Measurements from ENCODE around the gene CCDC171.
A peak's percentile ranks its signal among the peaks of the same experiment; 100 is the strongest.
"Not testable (repeated sequence)": the region's sequence is repeated elsewhere in the genome, so short reads cannot be mapped to it uniquely, and the experiment has no call there.

CCDC171 gene

DNA sequence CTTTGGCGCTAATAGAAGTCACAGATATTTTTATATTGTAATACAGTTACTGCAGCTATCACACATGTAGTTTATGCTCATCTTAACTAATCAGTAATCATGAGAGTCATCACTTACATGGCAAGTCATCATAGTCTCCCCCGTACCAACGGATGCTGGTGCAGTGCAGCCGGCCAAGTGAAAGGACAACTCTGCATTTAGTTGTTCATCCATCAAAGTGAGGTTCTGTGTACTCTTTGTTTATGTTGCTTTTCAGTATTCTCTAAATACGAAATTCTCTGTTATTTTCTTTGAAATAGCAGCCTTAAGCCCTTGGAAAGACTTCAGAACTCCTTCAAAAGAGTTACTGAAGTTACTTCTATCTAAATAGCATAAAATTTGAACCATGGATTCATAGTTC, 216.7 kb downstream of the CCDC171 start:
- DNase-seq, result no peak

DNA sequence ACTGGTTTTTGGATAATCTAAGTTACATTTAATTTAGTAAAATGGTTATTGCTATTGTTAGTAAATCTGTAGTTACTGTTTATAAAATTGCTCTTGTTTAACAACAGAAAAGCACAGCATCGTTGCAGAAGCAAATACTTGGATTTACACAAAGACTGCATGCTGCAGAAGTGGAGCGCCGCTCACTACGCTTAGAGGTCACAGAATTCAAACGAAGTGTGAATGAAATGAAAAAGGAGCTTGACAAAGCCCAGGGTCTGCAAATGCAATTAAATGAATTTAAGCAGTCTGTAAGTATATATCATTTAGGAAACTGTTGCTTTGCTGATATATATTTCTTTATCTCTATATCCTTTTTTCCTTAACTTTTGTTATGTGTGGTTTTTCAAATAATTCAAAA, 226.0 kb downstream of the CCDC171 start:
- no peak for DNase-seq

DNA sequence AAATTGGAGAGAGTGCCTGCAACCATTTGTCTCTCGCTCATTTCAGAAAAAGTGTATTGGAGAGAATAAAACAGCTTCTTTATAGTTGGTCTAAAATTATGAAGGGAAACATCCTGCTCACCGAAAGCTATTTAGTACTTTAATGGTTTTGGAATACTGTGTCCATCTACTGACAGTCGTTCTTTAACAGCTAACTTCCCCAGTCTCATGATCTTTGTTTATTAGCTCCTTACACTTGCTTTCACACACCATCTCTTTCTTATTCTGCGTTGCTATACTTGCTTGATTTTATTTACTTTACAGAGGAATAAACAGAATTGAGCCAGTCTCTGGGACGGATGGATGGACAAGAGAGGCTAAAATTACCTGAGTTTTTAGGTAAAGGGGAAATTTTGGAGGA, 229.3 kb downstream of the CCDC171 start:
- no peak for DNase-seq

DNA sequence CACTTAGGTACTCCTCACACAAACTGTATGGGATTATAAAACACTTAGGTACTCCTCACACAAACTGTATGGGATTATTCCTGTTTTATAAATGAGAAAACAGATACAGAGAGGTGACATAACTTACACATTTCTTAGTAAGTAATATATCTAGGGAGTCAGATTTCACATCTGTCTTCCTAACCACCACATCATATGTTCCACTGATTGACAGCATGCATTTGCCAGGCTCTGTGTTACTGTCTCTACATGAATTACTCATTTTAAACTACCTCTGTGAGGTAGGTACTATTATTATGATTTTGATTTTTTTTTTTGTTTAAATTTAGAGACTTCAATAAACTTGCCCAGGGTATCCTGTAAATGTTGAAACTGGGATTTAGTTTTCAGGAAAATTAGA, 232.7 kb downstream of the CCDC171 start:
- no peak for DNase-seq

DNA sequence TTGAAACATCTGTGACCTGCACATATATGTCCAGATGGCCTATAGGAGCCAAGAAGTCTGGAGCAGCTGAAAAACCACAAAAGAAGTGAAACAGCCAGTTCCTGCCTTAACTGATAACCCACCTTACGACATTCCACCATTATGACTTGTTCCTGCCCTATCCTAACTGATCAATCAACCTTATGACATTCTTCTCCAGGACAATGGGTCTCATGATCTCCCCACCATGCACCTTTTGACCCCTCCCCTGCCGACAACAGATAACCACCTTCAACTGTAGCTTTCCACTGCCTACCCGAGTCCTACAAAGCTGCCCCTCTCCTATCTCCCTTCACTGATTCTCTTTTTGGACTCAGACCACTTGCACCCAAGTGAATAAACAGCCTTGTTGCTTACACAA, 233.8 kb downstream of the CCDC171 start:
- no peak for DNase-seq

DNA sequence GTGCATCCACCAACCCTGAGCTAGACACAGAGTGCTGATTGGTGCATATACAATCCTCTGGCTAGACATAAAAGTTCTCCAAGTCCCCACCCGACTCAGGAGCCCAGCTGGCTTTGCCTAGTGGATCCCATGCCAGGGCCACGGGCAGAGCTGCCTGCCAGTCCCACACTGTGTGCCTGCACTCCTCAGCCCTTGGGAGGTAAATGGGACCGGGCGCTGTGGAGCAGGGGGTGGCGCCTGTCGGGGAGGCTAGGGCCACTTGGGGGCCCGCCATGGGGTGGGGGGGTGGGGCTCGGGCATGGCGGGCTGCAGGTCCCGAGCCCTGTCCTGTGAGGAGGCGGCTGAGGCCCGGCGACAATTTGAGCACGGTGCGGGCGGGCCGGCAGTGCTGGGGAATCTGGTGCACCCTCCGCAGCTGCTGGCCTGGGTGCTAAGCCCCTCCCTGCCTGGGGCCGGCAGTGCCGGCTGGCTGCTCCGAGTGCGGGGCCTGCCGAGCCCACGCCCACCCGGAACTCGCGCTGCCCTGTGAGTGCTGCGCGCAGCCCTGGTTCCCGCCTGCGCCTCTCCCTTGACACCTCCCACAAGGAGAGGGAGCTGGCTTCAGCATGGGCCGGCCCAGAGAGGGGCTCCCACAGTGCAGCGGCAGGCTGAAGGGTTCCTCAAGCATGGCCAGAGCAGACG, 257.5 kb downstream of the CCDC171 start:
- not testable (repeated sequence) for DNase-seq

DNA sequence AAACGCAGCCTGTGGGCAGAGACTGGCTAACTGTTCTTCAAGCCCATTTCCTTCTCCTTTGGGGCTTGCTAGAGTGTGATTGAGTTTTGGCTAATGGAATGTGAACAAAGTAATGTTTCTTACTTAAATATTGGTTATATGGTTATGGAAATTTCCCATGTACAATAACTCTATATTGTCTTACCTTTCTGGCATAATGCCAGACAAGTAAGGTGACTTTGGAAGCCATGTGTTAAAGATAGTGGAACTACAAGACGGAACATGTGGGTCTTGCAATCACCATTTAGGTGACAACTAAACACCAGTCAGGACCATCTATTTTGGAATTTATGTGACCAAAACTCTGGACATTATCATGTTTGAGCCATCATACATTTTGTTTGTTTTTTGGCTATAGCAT, 260.2 kb downstream of the CCDC171 start:
- DNase-seq, result no peak

DNA sequence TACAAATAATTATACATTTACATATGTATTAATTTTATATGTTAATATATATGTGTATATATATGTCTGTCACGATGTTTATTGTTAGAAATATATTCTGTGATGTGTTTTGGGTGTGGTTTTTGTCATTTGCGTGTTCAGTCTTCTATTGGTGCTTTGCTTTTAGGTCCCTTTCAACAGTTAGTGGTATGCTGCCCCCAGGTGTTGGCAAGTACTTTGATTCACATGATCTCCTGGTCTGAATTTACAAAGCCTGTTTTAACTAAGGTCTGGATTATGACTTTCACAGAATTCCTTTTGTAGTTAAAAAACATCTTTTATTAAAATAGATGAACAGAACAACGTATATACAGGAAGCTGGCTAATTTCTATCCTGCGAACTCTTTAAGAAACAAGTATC, 271.5 kb downstream of the CCDC171 start:
- DNase-seq, result no peak

DNA sequence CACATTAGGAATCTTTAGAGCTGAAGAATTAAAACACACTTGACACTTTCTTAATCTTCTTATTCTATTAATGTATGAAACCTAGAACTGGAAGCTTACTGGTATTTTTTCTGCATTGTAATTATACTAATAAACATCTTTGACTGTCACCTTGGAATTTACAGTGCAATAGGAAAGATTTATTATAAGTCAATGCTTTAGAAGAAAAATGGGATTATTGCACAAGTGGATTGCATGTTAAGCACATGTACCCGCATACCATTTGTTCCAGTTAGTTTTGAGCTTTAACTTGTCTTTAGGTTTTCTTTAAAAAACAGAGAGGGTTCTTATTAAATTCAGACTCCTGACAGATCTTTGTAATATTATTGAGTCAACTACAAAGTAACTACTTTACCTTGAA, 278.5 kb downstream of the CCDC171 start:
- DNase-seq, result no peak

DNA sequence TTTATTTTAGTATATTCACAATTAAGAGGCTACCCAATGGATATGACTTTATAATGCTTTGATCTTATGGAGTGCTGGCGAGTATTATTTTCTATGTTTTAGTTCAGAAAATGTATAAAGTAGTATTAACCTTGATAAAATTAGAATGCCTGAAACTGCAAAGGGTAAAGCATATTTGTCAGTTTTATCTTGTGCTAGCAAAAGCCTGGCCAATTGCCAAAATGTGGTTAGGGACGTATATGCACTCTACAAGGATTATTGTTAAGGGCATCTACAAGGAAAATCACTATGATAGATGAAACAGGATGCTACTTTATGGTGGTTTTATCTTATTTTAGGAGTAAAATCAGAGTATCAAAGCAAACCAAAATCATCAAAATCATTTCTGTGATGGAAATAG, 281.7 kb downstream of the CCDC171 start:
- no peak for DNase-seq

DNA sequence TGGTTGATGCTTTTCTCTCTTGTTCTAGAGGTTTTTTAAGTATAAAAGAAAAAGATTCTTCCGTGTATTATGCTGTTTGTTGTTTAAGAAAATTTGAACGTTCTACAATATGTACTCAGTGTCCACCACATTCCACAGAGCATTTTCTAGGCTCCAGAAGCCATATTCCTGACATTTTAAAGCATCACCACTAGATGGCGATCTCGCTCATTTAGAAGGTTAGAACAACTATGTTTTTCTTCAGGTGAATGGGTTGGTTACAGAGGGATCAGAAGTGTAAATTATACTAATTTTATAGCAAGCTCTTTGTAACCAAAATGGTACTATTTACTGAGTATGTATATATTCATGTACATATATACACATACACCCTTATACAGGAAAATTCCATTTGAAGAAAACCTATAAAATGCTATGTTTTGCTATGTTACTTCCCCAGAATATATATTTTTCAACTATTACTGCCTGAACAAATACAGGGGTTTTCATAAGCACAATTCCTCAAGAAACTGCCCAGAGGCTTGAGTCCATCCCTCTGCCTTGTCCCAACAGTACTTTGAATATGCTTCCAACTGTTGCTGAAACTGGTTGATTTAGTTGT, 284.3 kb downstream of the CCDC171 start:
- DNase-seq, result peak; percentile 13

DNA sequence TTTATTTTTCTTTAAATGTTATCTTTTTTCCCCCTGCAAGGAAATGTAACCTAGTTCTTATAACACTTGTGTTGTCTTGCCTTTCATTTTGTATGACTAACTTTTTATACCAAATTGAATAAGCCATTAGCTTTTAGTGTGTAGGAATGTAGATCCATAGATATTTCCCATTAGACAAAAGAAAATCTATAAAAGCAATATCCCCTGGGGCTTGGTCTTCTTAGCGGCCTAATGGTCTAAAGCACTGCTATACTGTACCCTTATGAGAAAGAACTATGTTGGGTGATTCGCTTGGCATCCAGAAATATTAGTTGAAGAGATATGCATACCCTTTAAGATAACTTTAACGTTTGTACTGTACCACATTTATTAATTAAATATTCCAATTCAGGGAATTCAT, 289.2 kb downstream of the CCDC171 start:
- no peak for DNase-seq

DNA sequence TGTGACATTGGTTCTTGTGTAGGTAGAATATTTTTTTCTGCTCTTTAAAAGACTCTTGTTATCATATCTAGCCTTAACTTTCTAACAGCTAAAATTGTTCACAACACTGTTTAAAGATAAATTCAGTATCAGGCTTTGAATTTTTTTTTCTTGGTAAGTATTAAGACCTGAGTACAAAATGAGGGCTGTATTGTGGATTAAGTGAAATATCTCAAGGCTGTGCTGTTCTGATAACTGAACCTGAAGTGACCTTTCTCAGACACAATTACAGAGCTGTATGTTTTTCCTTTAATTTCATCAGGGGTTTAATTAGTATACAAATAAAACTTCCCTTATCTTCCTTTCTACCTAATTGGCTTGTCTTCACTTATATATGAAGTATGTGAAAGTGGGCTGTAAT, 290.5 kb downstream of the CCDC171 start:
- no peak for DNase-seq

DNA sequence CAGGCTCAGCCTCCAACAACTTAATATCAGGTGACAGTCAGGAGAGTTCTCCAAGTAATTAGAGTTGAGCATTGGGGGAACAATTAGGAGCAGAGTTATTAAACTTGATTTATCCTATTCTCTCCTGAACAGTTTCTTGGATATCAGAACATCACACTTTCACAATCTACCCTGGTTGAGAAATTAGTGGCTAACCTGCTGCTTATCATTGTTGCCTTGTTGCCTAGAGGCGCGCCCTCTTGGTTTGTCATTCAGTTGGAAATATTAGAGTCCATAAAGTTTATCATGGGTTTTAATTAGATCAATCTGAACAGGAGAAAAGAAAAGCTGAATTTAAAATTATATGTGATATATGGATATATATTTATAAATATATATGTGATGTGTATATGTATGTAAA, 291.1 kb downstream of the CCDC171 start:
- DNase-seq, result no peak

DNA sequence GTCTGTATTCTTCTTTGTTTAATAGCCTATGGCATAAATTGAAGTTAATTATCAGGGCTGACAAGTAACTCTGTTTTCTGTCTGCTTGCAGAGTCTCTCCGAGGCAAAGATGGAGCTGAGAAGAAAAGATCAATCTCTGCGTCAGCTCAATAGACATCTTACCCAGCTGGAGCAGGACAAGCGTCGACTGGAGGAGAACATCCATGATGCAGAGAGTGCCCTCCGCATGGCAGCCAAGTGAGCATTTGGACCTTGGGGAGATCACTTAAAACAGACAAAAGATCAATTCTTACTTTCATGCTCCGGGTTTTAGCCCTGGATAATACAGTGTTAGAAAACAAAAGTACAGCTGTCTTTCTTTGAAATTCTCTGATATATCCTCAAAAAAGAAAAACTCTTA, 293.8 kb downstream of the CCDC171 start:
- no peak for DNase-seq

DNA sequence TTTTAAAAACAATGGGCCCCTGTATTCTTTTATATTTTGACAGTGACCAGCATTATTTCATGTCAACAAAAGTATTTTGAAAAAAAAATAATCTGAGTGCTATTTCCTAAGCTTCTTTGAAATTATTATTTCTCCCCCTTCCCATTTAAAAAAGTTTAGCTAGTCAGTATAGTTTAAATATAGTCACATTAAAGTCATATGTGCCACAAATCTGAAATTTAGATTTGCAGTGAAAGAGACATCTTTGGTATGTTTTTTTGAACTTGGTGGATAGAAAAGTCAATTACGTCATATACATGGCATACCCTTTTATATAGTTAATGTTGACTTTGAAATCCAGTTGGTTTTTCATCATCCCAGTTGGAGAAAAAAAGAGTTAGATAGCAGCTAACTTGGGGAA, 297.0 kb downstream of the CCDC171 start:
- no peak for DNase-seq

DNA sequence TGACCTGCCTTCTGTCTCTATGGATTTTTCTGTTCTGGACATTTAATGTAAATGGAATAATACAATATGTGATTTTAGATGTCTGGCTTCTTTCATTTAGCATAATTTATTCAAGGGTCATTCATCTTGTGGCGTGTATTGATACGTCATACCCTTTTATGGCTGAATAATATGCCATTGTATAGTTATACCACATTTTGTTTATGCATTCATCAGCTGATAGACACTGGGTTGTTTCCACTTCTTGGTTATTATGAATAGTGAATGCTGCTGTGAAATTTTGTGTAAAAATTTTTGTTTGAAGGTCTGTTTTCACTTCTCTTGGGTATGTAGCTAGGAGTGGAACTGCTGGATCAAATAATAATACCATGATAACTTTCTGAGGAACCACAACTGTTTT, 298.9 kb downstream of the CCDC171 start:
- no peak for DNase-seq

DNA sequence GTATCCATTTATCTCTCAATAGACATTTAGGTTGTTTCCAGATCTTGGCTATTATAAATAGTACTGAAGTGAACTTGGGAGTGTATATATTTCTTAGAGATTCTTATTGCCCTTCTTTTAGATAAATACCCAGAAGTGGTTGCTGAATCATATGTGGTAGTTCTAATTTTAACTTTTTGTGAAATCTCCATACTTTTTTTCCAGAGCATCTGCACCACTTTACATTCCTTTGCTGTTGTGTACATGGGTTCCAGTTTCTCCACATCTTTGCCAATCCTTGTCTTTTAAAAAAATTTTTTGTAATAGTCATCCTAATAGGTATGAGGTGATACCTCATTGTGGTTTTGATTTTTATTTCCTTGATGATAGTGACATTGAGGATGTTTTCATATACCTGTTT, 303.7 kb downstream of the CCDC171 start:
- no peak for DNase-seq

DNA sequence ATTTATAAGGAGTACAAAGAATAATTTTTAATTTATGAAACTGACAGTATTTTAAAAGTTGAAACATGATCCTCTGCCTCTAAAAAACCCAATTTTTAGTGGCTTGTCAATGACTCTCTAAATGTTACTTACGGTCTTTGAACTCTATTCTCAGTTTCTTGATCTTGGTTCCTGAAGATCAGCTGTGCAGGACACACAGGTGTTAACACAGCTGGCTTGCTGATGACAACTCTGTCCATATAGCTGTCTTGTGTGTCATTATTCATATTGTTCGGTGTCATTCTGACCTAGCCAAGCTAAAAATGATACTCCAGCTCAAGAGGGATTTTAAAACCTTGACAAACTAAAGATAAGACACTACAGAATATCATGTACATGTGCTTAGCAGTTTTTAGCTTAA, 314.5 kb downstream of the CCDC171 start:
- no peak for DNase-seq

DNA sequence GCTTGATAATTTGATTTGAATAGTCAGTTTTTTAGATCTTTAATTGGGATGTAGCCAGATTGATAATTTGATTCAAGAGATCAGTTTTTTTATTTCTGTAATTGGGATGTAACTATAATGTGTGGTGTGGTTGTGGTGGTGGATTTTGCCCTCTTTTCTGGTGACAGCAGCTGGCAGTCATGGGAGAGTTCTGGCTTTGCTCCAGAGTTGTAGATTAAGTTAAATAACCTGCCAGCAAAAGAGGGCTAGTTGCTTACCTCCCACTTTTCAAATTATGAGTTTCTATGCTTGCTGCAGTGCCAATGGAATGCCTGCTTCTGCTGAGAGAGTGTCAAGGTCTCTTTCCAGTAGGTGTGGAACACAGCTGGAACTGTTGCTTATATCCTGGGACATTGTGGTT, 315.1 kb downstream of the CCDC171 start:
- no peak for DNase-seq

DNA sequence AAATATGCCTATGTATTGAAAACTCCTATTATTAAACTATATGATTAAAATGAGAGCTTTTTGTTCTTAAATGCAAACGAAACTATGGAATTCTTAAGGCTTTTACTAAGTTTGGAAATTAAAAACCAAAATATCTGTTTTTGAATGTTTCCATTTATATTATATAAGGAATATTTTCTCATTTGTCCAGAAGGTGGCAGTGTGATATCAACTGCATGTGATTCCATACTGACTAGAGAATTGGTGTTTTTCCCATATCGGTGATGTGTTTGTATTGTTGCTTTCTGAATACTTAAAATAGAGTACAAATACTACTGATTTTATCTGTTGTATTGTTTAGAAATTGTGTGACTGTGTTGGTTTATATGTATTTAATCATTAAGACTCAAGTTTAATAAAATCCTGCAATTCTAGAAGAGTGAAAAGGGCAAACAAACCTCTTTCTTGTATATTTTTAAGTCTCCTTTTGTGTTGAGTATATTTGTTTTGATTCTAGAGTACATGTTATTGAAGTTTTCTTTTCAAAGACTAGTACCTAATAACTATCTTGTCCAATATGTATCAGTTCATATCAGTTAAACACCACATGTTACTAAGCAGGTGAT, 320.8 kb downstream of the CCDC171 start:
- no peak for DNase-seq

DNA sequence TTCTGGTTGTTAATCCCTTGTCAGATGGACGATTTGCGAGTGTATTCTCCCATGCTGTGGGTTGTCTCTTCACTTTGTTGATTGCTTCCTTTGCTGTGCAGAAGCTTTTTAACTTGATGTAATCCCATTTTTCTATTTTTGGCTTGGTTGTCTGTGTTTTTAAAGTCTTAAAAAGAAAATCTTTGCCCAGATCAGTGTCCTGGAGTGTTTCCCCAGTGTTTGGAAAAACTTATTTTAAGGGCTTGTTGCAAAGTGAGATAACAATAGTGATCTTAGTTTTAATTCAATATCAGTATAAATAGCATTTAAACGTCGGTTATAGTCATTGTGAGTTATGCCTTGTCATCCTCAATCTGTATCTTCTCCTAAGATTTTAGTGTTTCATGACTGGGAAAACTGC, 329.5 kb downstream of the CCDC171 start:
- DNase-seq, result no peak

DNA sequence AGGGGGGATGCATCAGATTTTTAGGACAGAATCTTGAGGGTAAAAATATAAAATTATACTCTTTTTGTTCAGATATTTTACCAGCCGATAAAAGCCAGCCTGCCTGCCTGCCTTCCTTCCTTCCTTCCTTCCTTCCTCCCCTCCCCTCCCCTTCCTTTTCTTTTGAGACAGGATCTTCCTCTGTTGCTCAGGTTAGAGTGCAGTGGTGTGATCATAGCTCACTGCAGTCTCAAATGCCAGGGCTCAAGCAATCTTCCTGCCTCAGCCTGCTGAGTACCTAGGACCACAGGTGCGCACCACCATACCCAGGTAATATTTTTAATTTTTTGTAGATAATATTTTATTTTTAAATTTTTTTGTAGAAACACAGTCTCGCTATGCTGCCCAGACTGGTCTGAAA, 330.0 kb downstream of the CCDC171 start:
- DNase-seq, result no peak

DNA sequence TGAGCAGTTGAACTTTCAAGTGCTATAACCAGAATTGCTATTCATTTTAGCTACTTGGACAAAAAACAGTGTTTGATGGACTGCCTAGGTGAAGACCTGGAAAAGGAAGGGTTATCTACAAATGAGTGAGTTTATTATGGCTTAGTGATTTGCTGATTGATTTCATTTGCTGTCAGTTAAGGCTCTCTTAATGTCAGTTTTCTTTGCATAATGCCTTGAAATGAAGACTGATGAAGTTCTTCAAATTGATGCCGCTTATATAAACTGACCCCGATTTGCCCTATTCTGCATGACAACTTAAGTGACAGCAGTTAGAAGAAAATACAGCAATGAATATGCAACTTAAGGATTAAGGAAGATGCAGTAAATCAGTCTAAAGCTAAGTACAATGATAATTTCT, 332.6 kb downstream of the CCDC171 start:
- no peak for DNase-seq

DNA sequence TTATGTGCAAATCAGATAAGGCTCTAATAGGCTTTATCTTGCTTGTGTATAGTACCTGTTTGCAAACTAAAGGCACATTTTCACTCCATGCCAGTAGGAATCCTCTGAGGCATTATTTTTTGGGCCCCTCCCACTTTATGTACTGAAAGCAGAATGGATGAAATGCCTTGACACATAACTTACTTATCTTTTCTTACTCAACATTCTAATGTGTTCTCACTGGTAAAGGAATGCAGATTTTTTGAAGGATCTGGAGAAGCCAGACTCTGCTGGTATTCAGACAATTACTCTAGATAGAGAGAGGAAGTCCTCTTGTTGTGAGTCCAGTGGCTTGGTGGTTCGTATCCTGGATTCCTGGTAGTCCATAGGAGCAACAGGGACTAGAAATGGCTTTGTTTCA, 336.7 kb downstream of the CCDC171 start:
- DNase-seq, result no peak
